ENCODE data around the gene TBX1.

- TF ChIP-seq, protein P1, sequence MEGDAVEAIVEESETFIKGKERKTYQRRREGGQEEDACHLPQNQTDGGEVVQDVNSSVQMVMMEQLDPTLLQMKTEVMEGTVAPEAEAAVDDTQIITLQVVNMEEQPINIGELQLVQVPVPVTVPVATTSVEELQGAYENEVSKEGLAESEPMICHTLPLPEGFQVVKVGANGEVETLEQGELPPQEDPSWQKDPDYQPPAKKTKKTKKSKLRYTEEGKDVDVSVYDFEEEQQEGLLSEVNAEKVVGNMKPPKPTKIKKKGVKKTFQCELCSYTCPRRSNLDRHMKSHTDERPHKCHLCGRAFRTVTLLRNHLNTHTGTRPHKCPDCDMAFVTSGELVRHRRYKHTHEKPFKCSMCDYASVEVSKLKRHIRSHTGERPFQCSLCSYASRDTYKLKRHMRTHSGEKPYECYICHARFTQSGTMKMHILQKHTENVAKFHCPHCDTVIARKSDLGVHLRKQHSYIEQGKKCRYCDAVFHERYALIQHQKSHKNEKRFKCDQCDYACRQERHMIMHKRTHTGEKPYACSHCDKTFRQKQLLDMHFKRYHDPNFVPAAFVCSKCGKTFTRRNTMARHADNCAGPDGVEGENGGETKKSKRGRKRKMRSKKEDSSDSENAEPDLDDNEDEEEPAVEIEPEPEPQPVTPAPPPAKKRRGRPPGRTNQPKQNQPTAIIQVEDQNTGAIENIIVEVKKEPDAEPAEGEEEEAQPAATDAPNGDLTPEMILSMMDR (IDR thresholded peaks at IDR 0.05; ENCODE audit: low read depth, low read length) = no peak
- TF ChIP-seq POLR2A (IDR thresholded peaks at IDR 0.05; ENCODE audit: extremely low read depth, insufficient read length) = no peak
Measured at GRCh38 chr22:19803736-19804267, 43.2 kb downstream of the TBX1 start.

Data from NB4 (cell line).